Measurements from ENCODE around the gene BPIFA3. TPM values are rescaled to one million over a fixed set of nuclear protein-coding genes. Genes with fewer than 3 reads are reported as not detected.
A peak's percentile ranks its signal among the peaks of the same experiment; 100 is the strongest.

The BPIFA3 gene
- not detected for polyA plus RNA-seq (2012; ENCODE audit: insufficient read depth, insufficient read length, low read depth)

- no peak within 1 kb of the TSS for H3K4me3 ChIP-seq (ENCODE audit: low read depth, low read length)
Observed at GRCh38 chr20:33217052-33217451, at the start of gene BPIFA3. Gene BPIFA3, plus strand, starts transcription at chr20:33217352. Its CDS starts 185 bp downstream, at chr20:33217537.

GRCh38 chr20:33167859-33168258 lies 49.3 kb upstream of the BPIFA3 start, which contains the start of gene BPIFA2:
Gene BPIFA2, plus strand, starts transcription at chr20:33168159. Its CDS starts 987 bp downstream, at chr20:33169146.
- H3K4me3 ChIP-seq (ENCODE audit: low read depth, low read length), result no peak within 1 kb of the TSS
- no peak for TF ChIP-seq CTCF (IDR thresholded peaks at IDR 0.05; ENCODE audit: low read depth, low read length)
- no peak for DNase-seq
- no peaks in the 10 kb centered on the region; the same call in 1 of the 2 replicates for H3K9me3 ChIP-seq
- H3K36me3 ChIP-seq, result no peaks in the 10 kb centered on the region
- H3K4me1 ChIP-seq, result no peaks in the 10 kb centered on the region
- H3K27me3 ChIP-seq, result peaks cover 13% of the 10 kb centered on the region

More at GRCh38 chr20:33217052-33217451, at the start of gene BPIFA3:
- Histone ChIP-seq H3K27me3 (peaks cover 23% of the 10 kb centered on the region; the same call in 1 of the 2 replicates), H3K36me3 (no peaks in the 10 kb centered on the region), H3K4me1 (no peaks in the 10 kb centered on the region), H3K9me3 (no peaks in the 10 kb centered on the region)
- no peak for DNase-seq
- no peak for TF ChIP-seq CTCF (IDR thresholded peaks at IDR 0.05; ENCODE audit: low read depth, low read length)

GRCh38 chr20:33169176-33169794 lies 47.9 kb upstream of the BPIFA3 start:
- no peaks in the 10 kb centered on the region for H3K36me3 ChIP-seq
- TF ChIP-seq CTCF (IDR thresholded peaks at IDR 0.05; ENCODE audit: low read depth, low read length), result peak; percentile 78
- no peaks in the 10 kb centered on the region; the same call in 1 of the 2 replicates for H3K9me3 ChIP-seq
- no peak overlapping the region for H3K4me3 ChIP-seq (ENCODE audit: low read depth, low read length)
- peaks cover 9% of the 10 kb centered on the region for H3K27me3 ChIP-seq
- H3K4me1 ChIP-seq, result no peaks in the 10 kb centered on the region
- DNase-seq, result no peak

GRCh38 chr20:33172781-33173180 lies 44.4 kb upstream of the BPIFA3 start:
- Histone ChIP-seq H3K4me3 (ENCODE audit: low read depth, low read length) (no peak overlapping the region), H3K4me1 (no peaks in the 10 kb centered on the region; the same call in 1 of the 2 replicates), H3K9me3 (no peaks in the 10 kb centered on the region; the same call in 1 of the 2 replicates), H3K36me3 (no peaks in the 10 kb centered on the region), H3K27me3 (no peaks in the 10 kb centered on the region)
- TF ChIP-seq CTCF (IDR thresholded peaks at IDR 0.05; ENCODE audit: low read depth, low read length), result no peak
- no peak for DNase-seq

GRCh38 chr20:33175123-33175522 lies 42.0 kb upstream of the BPIFA3 start:
- DNase-seq, result no peak
- Histone ChIP-seq H3K4me1 (peaks cover 3% of the 10 kb centered on the region; the same call in 1 of the 2 replicates), H3K36me3 (no peaks in the 10 kb centered on the region), H3K4me3 (ENCODE audit: low read depth, low read length) (no peak overlapping the region), H3K9me3 (no peaks in the 10 kb centered on the region), H3K27me3 (no peaks in the 10 kb centered on the region)
- no peak for TF ChIP-seq CTCF (IDR thresholded peaks at IDR 0.05; ENCODE audit: low read depth, low read length)

GRCh38 chr20:33176101-33176500 lies 41.1 kb upstream of the BPIFA3 start:
- Histone ChIP-seq H3K9me3 (no peaks in the 10 kb centered on the region), H3K4me1 (peaks cover 3% of the 10 kb centered on the region; the same call in 1 of the 2 replicates), H3K36me3 (no peaks in the 10 kb centered on the region), H3K27me3 (no peaks in the 10 kb centered on the region), H3K4me3 (ENCODE audit: low read depth, low read length) (no peak overlapping the region)
- no peak for TF ChIP-seq CTCF (IDR thresholded peaks at IDR 0.05; ENCODE audit: low read depth, low read length)
- DNase-seq, result no peak

All from BE2C (cell line).